T-helper 1 cell treated with Interleukin-12 subunit alpha and Interleukin-12 subunit beta and Interleukin-4 antibody, amounts not matched to agents 30 ng/mL and 1 ng/mL, for 36 hours (primary cell): ENCODE results near the gene FOXN3. TPM values are rescaled to one million over a fixed set of nuclear protein-coding genes. Genes with fewer than 3 reads are reported as not detected.

Experiments
- intact Hi-C: fragments of 100-400 bp; cut with micrococcal nuclease; formaldehyde crosslinking; loops from one replicate; pipeline ENCODE4 v1.15.1; 2024
- total RNA-seq: library from RNA; stranded (reverse); gene quantifications from 2 replicates; pipeline ENCODE4 v1.2.3, GENCODE V29; 2022

Gene FOXN3
- total RNA-seq, 1 donor from 2014 or later: 110 TPM

DNA sequence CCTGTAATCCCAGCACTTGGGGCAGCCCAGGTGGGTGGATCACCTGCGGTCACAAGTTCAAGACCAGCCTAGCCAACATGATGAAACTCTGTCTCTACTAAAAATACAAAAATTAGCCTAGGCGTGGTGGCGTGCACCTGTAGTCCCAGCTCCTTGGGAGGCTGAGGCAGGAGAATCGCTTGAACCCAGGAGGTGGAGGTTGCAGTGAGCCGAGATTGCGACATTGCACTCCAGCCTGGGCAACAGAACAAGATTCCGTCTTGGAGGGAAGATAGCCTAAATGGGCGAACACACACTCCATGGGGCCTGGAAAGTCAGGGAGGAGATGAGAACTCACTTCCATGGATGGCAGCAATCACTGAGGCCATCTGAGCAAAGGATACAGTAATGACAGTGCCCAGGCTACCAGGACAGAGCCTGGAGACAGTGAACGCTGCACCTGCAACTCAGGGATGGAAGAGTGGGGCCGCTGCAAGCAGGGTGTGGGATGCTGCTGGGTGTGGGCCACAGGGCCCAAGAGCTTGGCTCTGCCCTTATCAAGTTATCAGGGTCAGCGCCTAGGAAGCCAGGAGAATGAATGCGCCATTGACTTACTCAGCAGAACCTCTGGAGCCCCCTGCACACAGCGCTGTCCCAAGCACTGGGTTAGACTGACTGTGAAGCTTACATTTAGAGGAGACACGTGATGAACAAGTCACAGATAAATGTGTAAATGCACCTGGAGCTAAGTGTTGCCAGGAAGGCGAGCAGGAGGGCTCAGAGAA lies 28.9 kb downstream of the FOXN3 start:
- intact Hi-C loops: no loop called here

DNA sequence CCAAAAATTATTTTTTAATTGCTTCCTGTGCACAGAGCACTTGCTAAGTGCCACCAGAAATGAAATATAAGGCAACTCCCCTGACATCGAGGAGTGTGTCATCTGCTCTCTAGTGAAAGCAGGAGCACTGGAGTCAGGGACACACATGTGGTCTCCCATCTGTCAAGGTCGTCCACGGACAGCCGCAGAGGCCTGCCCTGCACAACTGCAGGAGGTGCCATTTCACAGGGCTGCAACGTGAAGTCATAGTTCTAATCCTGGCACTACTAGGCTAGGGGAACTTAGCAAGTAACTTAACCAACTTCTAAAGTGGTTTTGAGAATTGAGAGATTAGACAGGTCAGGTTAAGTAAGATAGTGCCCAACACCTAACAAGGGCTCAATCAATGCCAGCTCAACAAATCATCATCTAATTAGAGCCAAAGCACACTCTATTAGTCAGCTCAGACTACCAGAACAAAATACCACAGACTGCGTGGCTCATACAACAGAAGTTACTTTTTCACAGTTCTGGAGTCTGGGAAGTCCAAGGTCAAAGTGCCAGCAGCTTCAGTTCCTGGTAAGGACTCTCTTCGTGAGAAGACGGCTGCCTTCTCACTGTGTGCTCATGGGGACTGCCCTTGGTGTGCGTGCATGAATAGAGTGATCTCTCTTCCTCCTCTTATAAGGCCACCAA lies 30.7 kb downstream of the FOXN3 start:
- intact Hi-C loops: no loop called here

DNA sequence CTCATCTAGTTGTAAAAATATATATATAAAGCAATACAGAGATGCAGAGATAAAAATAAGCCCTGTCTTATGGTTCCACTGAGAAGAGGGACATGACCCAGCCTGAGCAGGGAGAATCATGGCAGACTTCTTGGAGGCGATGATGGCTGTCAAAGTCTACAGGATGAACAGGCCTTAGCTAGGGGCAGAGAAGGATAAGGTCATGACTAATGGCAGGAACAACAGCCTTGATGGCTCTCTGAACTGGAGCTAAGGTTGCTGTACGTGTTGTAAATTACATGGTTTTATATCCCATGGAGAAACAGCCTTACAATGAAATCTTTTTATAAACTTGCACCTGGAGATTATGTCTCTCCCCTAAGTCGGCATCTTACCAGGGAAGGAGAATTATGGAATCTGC lies 32.4 kb downstream of the FOXN3 start:
- intact Hi-C loops: no loop called here

DNA sequence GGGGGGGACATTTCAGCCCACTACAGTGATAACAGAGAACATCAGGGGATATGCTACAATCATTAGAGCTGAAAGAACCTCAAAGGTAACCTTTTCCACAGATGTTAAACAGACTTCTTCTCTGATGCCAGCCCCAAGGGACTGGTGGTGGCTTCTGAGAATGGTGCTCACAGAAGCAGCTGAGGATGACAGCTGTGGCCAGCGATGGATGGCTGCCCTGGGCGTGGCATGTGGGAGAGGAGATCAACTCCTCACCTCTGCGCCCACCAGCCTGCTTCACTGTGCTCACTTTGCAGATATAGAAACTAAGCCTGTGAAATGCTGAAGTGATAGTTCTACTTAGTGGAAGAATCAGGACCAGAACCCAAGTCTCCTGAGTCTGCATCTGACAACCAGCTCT lies 33.0 kb downstream of the FOXN3 start:
- intact Hi-C loops: no loop called here

DNA sequence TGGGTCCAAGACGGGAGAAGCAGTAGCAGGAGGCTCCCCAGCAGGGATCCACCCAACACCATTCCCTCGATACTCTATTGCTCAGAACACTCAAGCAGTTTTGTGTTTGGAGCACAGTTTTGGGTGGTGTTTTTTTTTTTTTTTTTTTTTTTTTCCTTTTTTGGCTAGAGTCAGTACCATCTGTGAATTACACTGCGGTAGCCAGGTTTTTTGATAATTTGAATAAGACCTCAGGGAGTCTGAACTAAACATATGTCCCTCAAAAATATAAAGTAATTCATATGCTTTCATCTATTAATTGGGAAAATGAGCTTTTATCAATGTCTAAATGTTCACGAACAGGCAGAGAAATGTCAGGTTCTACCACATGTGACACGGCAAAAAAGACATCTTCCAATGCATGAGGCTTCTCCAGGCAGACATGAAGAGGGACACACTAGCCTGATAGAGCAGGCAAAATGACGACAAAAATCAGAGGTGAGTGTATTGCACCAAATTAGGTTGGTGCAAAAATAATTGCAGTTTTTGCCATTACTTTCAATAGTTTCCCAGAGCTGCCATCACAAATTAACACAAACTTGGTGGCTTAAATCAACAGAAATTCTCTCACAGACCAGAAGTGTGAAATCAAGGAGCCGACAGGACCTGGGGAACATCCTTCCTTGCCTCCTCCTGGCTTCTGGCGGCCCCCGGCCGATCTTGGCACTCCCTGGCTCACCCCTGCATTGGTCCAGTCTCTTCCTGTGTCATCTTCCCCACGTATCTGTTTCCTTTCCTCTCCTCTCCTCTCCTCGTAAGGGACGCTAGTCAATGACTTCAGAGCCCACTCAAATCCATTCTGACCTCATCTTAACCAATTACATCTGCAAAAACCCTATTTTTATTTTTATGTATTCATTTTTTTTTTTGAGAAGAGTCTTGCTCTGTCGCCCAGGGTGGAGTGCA lies 33.9 kb downstream of the FOXN3 start:
- intact Hi-C loops: no loop called here

DNA sequence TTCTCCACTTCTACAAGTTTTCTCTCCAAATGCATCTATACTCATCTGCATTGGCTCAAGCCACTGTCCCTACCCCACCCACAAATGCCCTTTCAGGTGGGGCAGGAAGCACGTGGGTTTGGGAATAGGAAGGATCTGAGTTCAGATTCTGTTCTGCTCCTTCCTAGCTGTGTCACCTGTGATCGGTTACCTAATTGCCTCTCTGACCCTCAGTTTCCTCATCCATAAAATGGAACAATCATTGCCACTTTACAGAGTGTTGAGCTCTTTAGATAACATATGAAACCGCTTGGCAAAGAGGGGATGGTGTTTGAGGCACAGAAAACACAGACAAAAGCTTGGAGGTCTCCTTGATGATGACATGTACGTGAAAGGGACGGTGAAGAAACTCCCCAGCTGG lies 34.5 kb downstream of the FOXN3 start:
- intact Hi-C loops: no loop called here

DNA sequence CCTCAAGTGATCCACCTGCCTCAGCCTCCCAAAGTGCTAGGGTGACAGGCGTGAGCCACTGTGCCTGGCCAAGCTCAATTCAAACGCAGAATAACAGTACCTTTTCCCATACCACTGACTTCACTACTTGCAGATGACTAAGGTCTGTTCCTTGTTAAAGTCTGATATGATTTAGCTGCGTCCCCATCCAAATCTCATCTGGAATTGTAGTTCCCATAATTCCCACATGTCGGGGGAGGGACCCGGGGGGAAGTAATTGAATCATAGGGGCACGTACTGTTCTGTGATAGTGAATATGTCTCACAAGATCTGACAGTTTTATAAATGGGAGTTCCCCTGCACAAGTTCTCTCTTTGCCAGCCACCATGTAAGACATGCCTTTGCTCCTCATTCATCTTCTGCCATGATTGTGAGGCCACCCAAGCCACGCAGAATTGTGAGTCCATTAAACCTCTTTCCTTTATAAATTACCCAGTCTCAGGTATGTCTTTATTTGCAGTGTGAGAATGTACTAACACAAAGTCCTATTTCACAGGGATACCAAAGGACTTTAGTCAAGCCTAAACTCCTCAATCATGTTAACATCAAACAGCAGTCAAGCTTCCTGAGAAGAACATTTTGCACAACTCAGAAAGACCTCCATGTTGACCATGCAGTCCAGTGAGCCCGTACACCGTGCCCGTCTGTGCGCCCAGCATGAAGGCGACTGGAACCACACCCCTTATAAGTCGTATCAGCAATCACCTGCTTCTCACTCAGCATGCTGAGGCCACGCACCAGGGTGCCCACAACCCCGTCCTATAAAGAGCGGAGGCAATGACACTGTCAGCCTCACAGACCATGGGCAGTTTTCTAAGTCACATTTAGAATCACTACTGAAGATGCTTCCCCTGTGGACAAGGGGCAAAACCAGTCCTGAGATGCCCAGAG lies 36.9 kb downstream of the FOXN3 start:
- intact Hi-C loops: no loop called here

DNA sequence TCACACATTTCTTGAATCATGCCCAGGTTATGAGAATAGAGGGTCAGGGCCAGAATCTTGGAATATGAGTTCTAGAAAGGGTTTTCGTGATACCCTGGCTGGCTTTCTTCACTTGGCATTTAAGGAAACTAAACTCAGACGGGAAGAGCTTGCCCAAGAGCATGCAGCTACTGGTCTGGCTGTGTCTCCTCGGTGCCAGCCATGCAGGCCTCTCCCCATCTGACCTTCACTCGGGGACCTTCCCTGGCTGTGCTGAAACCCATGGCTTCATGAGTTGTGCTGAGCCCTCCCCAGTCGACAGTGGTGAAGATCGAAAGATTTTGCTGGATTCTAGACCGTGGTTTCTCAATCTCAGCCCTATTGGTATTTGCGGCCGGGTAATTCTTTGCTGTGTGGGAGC lies 38.0 kb downstream of the FOXN3 start:
- intact Hi-C loops: no loop called here

DNA sequence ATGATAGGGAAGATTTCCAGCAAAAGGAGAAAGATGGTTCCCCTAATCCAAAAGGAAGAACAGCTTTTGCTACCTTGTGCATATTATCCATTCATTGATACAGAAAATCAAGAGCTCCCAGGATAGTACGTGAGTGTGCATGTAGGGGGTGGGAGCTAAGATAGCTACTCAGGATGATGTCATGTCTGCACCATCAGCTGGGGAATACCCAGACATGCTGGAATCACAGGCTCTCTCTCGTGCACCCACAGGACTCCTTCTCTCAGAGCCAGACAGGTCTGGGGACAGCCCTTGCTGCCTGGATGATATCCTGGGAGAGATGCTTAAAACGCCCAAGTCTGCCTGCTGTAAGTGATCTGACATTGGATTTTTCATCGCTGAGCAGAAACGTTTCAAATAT lies 38.9 kb downstream of the FOXN3 start:
- intact Hi-C loops: no loop called here

DNA sequence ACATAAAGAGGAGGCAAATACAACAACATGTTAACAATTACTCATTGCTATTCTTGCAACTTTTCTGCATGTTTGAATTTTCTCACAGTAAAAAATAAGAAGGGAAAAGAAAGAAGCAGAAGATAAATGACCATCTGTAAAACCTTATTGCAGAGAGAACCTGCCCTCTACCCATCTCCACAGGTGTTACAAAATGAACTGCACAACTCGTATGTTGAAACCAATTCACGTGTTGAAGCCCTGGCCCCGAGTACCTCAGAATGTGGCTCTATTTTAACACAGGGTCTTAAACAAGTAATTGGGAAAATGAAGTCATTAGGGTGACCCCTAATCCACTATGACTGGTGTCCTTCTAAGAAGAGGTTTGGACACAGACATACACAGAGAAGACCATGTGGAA lies 39.5 kb downstream of the FOXN3 start:
- intact Hi-C loops: no loop called here

DNA sequence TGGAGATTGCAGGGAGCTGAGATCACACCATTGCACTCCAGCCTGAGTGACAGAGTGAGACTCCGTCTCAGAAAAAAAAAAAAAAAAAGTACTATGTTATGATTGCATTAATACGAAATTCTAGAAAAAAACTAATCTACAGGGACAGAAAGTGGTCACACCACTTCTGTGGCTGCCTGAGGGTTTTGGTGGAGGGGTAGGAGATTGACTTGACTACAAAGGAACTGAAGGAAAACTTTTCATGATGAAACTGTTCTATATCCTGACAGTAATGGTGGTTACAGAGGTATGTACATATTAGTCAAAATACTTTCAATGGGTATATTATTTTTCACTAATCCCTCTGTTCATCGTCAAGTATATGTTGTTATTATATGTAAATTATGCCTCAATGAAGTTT lies 42.1 kb downstream of the FOXN3 start:
- intact Hi-C loops: no loop called here

DNA sequence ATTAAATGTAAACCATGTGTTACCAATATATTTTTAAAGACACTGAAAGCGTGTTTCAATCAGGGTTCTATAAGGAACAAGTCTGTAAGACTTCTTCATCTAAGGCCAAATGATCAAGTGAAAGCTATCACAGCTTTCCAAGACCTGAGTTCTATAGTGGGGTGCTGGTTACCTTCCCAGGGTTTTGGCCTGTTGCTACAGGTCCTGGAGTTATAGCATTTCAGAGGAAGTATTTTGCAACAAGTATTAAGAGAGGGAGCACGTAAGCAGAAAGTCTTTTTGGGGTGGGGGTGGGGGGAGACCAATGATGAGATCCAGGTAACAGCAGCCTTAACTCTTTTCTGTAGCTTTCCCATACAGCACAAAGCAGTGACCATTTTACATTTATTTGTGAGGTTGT lies 43.8 kb downstream of the FOXN3 start:
- intact Hi-C loops: no loop called here

DNA sequence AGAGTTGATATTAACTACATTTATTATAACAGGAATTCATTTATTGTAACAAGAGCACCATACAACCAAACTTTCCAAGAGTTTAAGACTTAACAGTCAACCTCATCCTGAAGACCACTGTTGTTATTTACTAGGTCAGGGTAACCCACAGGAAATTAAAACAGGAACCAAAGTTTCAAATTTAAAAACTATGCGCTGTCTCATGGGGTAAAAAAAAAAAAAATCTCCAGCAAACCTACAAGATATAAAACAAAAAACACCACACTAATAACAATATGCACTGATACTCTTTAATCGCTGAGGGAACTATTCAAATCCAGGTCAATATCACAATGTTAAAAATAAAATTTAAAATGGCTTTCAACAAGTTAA lies 44.5 kb downstream of the FOXN3 start:
- intact Hi-C loops: no loop called here

DNA sequence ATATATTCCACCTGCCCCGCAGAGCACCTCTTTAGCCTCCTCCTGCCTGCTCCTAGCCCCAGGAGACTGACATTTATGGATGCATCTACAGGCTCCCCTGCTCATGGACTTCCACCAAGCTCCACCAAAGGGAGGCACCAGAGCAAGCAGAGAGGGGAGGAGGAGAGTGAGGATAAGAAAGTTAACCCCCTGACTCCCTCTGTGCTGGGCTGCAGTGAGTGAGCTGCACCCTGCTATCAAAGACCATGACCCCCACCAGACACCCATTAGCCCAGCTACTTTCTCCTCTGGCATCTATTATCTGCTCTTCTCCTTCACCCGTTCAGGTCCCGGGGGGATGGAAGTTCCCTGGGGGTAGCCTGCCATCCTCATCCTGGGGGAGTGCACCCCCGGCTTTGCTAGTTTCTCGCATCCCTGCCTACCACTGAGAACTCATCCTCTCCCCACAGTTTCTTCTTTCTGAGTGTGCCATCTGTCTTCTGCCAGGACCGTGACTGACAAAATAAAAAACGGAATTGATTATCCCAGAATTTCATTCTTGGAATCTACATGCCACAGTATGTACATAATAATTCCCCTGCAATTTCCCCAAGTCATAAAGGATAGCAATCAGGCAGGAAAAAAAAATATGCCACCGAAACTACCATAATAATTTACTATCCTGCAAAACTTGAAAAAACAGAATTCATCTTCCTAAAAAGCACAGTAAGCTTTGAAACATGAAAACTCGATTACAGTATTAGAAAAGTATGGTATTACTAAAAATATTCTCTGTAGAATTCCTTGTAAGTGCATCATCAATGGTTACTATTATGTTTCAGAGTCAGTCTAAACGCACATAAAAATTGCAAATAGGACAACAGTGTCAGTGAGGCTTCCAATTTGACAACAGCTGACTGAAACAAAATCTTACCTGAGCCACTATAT lies 45.2 kb downstream of the FOXN3 start:
- intact Hi-C loops: no loop called here

DNA sequence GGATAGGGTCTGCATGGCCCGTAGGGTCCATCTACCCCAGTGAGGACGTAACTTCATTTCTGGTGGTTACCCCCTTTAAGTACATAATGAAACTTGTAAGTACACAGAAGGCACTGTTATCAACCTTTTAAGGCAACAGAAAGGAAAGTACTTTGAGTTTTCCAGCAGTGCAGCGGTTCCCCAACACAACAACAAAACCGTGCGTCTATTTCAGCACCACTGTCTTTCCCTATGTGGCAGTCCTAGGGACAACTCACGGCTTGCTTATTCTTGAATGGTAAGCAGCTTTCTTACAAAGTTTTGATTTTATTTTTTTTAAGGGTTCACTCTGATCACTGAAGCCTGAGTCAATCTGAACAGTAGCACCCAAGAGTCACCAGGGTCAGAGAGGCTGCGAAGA lies 46.3 kb downstream of the FOXN3 start:
- intact Hi-C loops: no loop called here

DNA sequence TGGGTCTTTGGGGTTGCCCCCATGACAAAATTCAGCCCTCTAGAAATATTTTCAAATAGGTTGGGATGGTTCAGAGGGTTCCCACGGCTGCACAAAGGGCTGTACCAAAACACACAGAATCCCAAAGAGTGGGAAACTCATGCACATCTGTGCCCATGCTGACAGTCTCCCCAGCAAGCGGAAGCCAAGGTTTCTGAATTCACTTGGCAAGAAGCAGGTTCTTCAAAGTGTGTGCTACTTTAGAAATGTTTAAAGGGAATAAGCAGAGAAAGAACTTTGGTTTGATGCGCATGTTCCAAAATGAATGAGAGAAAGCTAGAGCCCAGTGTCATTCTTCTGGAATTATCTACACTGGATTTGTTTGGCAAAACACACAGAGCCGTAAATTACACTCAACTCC lies 46.7 kb downstream of the FOXN3 start:
- intact Hi-C loops: no loop called here

DNA sequence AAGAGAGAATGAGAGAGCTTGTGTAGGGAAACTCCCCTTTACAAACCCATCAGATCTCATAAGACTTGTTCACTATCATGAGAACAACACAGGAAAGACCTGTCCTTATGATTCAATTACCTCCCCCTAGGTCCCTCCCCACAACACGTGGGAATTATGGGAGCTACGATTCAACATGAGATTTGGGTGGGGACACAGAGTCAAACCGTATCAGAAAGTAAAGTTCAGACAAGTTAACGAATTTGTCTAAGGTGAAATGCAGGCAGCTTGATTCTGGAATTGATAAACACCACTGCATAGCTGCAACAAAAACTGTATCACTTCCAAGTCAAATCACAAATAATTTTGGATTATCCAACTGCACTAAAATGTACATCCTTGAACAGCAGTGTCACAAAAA lies 47.4 kb downstream of the FOXN3 start:
- intact Hi-C loops: loop anchor here (5.0 kb wide), 1 partner anchor 398 kb away; no protein-coding TSS in a partner anchor

DNA sequence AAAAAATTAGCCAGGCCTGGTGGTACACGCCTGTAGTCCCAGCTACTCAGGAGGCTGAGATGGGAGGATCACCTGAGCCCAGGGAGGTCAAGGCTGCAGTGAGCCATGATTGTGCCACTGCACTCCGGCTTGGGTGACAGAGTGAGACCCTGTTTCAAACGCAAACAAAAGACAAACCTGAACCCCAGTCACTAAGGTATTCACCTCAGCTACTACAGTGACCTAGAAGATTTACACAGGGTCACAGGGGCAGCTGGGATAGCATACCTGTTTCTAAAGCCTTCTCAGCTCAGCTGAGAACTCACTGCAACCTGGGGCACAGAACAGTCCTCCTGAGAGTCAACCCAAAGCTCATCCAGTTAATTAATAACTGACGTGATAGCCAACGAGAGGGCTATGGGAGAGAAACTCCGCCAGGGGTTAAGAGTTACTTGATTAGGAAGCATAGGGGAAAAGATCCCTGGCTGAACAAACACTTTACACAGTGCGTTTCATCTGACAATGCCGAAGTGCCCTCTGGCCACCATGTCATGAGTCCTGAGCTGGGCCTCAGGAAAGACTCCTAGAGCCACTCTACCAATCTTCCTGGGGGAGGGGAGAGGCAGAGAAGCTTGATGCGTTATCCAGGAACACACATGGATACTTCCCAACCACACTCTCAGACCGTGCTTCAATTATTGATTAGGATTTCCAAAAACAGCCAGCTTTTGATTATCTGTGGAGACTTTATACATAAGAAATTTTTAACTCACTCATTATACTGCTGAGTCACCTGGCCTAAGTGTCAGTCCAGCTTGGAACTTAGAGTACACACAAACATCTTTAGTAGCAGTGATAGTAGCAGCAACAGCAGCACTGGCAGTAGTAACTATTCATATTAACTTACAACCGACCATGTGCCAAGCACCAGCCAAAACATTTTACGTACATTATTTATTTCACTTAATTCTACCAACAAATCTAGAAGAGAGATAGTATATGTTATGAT lies 48.2 kb downstream of the FOXN3 start:
- intact Hi-C loops: loop anchor here (5.0 kb wide), 1 partner anchor 399 kb away; no protein-coding TSS in a partner anchor

DNA sequence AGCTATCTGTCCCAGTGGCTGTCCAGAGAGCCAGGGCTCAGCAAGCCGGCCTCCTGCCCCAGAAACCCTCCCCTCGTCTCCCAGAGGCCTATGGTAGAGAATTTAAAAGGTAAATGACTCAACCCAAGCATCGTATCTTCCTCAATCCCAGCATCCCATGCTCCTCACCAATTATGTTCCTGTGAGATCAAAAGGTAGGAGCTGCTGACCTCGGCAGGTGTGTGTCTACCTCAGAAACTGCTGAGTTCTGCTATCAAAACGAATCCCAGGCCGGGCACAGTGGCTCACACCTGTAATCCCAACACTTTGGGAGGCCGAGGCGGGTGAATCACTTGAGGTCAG lies 49.3 kb downstream of the FOXN3 start:
- intact Hi-C loops: loop anchor here (5.0 kb wide), 1 partner anchor 400 kb away; no protein-coding TSS in a partner anchor
